ENCODE results near the gene PODNL1. TPM values are rescaled to one million over a fixed set of nuclear protein-coding genes. Genes with fewer than 3 reads are reported as not detected.

PODNL1 gene
- total and polyA plus RNA-seq, 2 of the 8 experiments (the other 6 are each of a cell fraction or from before 2014, with no cell fraction given), result 1.0 to 1.5 TPM

DNA sequence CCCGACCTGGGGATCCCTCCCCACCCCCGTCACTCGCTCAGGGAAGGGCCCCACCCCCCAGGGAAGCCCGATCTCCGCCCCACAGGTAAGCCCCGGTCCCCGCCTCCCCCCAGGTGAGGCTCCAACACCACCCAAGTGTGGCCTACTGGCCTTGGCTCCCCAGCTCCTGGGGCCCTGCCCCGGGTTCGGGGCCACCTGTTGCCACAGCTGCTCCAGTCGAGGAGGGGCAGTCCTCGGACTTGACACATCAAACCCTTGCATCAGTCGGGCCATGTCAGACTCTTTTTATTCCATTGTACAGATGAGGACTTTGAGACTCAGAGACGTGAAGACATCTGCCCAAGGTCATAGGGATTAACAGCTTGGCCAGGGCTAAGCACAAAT lies 31.7 kb downstream of the PODNL1 start:
- Histone ChIP-seq H2BK15ac (ENCODE audit: low read length) (no peak overlapping the region), H3K4me2 (ENCODE audit: insufficient read depth in 1 of 2, low read depth in 2 of 2, low read length in 2 of 2) (peak overlapping the region; percentile 55 to 68), H3K36me3 (ENCODE audit: control insufficient read depth in 2 of 4, insufficient read depth in 4 of 4, low read length in 3 of 4) (peaks cover 0 to 4% (median 0%) of the 10 kb centered on the region in 4 experiments; a peak in 1 of 8 replicates), H3K79me1 (ENCODE audit: low read depth, low read length) (peaks cover 3% of the 10 kb centered on the region; the same call in 1 of the 2 replicates), H2BK120ac (replicated peaks; ENCODE audit: low read depth, low read length) (no peak overlapping the region), H3K27ac (ENCODE audit: low read depth, low read length) (no peak overlapping the region), H3K27me3 (replicated peaks in 1 of 4; ENCODE audit: control insufficient read depth in 3 of 4, extremely low read depth in 1 of 4, insufficient read depth in 3 of 4, low read length in 3 of 4) (peaks cover 0 to 4% (median 3%) of the 10 kb centered on the region in 4 experiments; a peak in 3 of 7 replicates), H3K56ac (replicated peaks; ENCODE audit: insufficient read length, low read depth, low read length) (no peak overlapping the region), H3K9me3 (ENCODE audit: insufficient read depth in 2 of 2, low read depth in 1 of 2, low read length in 1 of 2) (no peaks in the 10 kb centered on the region), H4K5ac (ENCODE audit: insufficient read length, low read depth, low read length) (peak overlapping the region; percentile 22), H2BK5ac (ENCODE audit: low read depth, low read length) (no peak overlapping the region), H3K14ac (ENCODE audit: insufficient read length) (no peak overlapping the region), H4K8ac (ENCODE audit: extremely low read depth, insufficient read depth, low read length) (peak overlapping the region; percentile 69), H3K18ac (ENCODE audit: extremely low read depth, low read length) (peak overlapping the region; percentile 95; the same call in 1 of the 2 replicates), H3K9ac (replicated peaks in 1 of 4; ENCODE audit: extremely low read depth in 1 of 4, low read depth in 3 of 4, low read length in 3 of 4) (peak overlapping the region in 3 of 4 experiments; percentile 8 to 69 (median 47); a peak in 3 of 7 replicates), H3K23ac (ENCODE audit: insufficient read length) (no peak overlapping the region), H2AK5ac (ENCODE audit: low read depth, low read length) (no peak overlapping the region), H4K20me1 (replicated peaks in 1 of 2; ENCODE audit: control insufficient read depth in 1 of 2, insufficient read depth in 2 of 2, low read length in 2 of 2) (no peaks in the 10 kb centered on the region), H4K91ac (replicated peaks; ENCODE audit: insufficient read length, low read length) (no peak overlapping the region), H3K4me3 (ENCODE audit: extremely low read depth in 1 of 4, insufficient read depth in 2 of 4, low read depth in 3 of 4, low read length in 4 of 4) (peak overlapping the region; percentile 81 to 85 (median 82)), H3K79me2 (ENCODE audit: control insufficient read depth in 1 of 2, insufficient read depth in 2 of 2, low read length in 2 of 2) (no peaks in the 10 kb centered on the region), H2BK20ac (ENCODE audit: low read length) (no peak overlapping the region), H3K4me1 (replicated peaks in 1 of 4; ENCODE audit: control insufficient read depth in 3 of 4, insufficient read depth in 4 of 4, low read length in 3 of 4) (peaks cover 0 to 6% (median under 1%) of the 10 kb centered on the region in 4 experiments; a peak in 2 of 7 replicates), H3K23me2 (ENCODE audit: low read depth, low read length) (peaks cover 8% of the 10 kb centered on the region; the same call in 1 of the 2 replicates), H2BK12ac (ENCODE audit: low read depth, low read length) (0 out of 2 replicates have a peak overlapping the region, but pooled peaks have one; percentile 27), H3K4ac (replicated peaks; ENCODE audit: insufficient read length, low read depth, low read length) (no peak overlapping the region), H2AFZ (ENCODE audit: low read length) (no peak overlapping the region)
- 46% methylated on average over 6 of the region's 13 CpGs; no CpG with 5 or more reads in 1 of the 2 experiments for whole genome bisulfite sequencing, 2 experiments (ENCODE audit: extremely low coverage in 1 of 2, insufficient coverage in 1 of 2, insufficient read length in 1 of 2, insufficient replicate concordance in 2 of 2, low coverage in 1 of 2, low lambda C conversion rate in 2 of 2, missing lambda C conversion rate in 1 of 2)
- FAIRE-seq (no peak), DNase-seq (ENCODE audit: low read depth in 1 of 2, low spot score in 2 of 2) (no peak)
- CTCF ChIA-PET (ENCODE audit: partially characterized antibody), result interaction anchor here (0.5 to 1.6 kb wide), 10 partner anchors 18 to 566 kb away, joined by 3 to 11 read pairs (median 3); no protein-coding TSS in a partner anchor
- POLR2A ChIA-PET (ENCODE audit: partially characterized antibody), result interaction anchor here (1.0 to 2.5 kb wide), 4 partner anchors 14 to 56 kb away, joined by 3 to 7 read pairs (median 4); no protein-coding TSS in a partner anchor
- TF ChIP-seq EP300 (IDR thresholded peaks at IDR 0.05; ENCODE audit: borderline replicate concordance in 1 of 2, low read depth in 2 of 2, low read length in 2 of 2) (no peak), BRCA1 (IDR thresholded peaks at IDR 0.05; ENCODE audit: low read depth, low read length) (no peak), SP2 (IDR thresholded peaks at IDR 0.05; ENCODE audit: low read length) (no peak), POLR2AphosphoS5 (IDR thresholded peaks at IDR 0.05; ENCODE audit: low read depth, low read length) (no peak), SP1 (IDR thresholded peaks at IDR 0.05; ENCODE audit: low read depth, low read length) (no peak), TAF7 (optimal IDR thresholded peaks at IDR 0.05; ENCODE audit: borderline replicate concordance, low read depth, low read length) (no peak), CTBP2 (IDR thresholded peaks at IDR 0.05; ENCODE audit: borderline replicate concordance, insufficient read depth, insufficient read length, low read length) (no peak)
- TF ChIP-seq, protein P1, sequence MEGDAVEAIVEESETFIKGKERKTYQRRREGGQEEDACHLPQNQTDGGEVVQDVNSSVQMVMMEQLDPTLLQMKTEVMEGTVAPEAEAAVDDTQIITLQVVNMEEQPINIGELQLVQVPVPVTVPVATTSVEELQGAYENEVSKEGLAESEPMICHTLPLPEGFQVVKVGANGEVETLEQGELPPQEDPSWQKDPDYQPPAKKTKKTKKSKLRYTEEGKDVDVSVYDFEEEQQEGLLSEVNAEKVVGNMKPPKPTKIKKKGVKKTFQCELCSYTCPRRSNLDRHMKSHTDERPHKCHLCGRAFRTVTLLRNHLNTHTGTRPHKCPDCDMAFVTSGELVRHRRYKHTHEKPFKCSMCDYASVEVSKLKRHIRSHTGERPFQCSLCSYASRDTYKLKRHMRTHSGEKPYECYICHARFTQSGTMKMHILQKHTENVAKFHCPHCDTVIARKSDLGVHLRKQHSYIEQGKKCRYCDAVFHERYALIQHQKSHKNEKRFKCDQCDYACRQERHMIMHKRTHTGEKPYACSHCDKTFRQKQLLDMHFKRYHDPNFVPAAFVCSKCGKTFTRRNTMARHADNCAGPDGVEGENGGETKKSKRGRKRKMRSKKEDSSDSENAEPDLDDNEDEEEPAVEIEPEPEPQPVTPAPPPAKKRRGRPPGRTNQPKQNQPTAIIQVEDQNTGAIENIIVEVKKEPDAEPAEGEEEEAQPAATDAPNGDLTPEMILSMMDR (IDR thresholded peaks at IDR 0.05; ENCODE audit: control extremely low read depth in 1 of 3, insufficient read depth in 1 of 3, low read depth in 1 of 3, low read length in 3 of 3), result no peak

Data from H1 (cell line).